GM12874 (cell line): ENCODE data around the gene DHX57.

Experiments
- TF ChIP-seq, protein P1 (sequence below): IDR thresholded peaks from 2 replicates; pipeline ENCODE4 v1.5.1; 2011; ENCODE audit warnings: low read depth, mild to moderate bottlenecking, control low read depth, low read length, moderate library complexity; ENCODE audit not compliant: insufficient read depth

DHX57 gene

DNA sequence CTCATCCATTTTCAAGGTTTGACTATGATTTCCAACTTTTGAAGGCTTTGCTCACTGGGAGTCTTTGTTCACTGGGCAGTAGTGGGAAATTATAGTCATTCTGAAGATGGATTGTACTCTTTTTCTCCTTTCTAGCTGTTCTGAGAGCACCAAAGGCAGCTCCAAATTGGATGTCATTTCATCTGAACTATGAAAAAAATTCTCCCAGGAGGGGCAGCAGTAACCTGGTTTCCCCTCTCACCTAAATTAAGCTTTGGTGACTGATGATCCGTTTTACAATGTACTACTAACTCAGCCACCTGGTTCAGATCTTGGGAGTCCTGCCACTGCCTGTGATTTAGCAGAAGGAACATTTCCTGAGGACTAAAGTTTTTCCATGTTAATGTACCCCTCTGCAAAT is 31.5 kb upstream of the DHX57 start:
- TF ChIP-seq, protein P1, sequence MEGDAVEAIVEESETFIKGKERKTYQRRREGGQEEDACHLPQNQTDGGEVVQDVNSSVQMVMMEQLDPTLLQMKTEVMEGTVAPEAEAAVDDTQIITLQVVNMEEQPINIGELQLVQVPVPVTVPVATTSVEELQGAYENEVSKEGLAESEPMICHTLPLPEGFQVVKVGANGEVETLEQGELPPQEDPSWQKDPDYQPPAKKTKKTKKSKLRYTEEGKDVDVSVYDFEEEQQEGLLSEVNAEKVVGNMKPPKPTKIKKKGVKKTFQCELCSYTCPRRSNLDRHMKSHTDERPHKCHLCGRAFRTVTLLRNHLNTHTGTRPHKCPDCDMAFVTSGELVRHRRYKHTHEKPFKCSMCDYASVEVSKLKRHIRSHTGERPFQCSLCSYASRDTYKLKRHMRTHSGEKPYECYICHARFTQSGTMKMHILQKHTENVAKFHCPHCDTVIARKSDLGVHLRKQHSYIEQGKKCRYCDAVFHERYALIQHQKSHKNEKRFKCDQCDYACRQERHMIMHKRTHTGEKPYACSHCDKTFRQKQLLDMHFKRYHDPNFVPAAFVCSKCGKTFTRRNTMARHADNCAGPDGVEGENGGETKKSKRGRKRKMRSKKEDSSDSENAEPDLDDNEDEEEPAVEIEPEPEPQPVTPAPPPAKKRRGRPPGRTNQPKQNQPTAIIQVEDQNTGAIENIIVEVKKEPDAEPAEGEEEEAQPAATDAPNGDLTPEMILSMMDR: no peak

DNA sequence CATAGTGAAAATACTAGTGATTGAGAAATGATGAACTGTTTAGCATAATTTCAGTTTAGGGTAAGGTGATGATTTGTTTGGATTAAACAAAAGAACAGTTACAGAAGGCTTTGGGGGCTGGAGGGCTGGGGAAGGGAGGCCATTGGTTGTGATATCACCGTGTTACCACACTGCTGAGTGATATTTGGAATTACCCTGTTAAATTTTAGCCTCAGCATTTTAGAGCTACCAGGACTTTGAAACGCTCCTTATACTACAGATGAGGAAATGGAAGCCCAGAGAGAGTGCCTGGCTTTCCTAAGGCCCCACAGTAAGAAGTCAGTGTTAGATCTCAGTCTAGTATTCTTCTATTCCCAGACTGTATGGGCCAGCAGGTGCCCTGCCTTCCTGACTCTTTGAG is 29.5 kb upstream of the DHX57 start:
- TF ChIP-seq, protein P1: no peak

DNA sequence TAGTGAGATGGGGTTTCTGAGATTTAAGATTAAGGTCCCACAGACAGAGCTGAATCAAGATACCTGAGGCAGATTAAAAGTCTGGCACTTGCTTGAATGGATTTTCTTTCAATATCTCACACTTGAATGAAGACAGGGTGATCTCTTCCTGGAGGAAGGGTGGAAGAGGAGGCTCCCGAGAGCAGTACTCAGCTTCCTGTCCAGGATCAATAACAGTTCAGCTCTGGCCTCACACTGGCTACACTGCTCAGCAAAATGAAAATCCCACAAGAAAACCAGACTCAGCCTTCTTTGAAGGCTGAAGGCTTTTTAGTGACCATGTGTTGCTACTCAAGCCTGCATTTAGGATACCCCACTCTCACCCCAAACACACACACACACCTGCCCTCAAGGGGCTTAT is 25.0 kb upstream of the DHX57 start:
- TF ChIP-seq, protein P1: no peak

DNA sequence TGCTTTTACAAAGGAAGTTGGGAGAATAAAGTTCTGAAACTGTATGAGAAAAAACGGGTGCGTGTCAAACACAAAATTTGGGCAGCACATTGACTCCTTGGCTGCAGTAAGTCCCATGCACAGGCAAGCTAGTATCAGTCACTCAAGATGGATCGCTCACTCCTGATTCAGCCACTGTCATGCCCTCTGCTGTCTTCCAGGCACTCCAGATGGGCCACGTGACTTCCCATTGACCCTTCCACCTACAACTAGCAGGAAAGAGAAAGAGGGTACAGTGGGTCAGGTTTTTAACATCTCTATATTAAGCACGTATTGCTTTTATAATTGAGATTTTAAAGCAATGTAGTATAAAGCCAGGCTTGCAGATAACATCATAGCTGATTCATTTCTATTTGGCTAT is 22.5 kb upstream of the DHX57 start:
- TF ChIP-seq, protein P1: no peak

DNA sequence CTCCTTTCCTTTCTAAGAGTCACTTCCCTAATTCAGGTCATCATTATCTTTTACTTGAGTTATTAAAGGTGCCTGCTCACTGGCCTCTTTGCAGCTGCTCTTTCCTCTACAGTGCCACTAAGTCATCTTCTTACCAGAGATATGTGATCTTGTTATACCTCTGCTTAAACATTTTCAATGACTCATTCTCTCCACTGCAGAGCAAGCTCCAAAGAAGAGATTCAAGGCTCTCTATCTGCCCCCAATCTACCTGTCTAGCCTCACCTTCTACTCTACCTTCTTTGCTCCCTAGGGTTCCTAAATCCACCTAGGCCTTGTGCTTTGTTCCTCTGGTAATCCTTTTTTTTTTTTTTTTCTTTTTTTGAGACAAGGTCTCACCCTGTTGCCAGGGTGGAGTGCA is 17.1 kb upstream of the DHX57 start:
- TF ChIP-seq, protein P1: no peak

DNA sequence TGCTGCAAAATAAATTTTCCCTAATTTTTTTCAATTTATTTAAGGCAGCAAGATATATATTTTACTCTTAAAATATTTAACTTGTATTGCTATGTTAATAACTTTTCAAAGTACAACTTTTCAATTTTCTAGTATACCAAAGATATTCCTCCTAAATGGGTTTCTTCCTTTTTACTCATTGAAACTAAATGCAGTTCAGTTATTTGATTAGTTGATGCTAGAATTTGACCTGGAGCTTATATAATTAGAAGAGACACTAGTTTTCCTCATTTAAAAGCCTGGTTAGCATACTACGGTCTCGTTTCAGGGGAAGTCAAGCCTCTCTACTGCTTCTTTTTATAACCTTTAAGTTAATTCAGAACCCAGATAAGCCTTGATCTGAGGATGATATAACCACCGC is 13.8 kb upstream of the DHX57 start, which contains the start of gene ARHGEF33:
Gene ARHGEF33, plus strand, starts transcription at position 301 of the 400 bp plus-strand sequence. CDS start 29,573 bp downstream, outside the sequence.
- TF ChIP-seq, protein P1: no peak

DNA sequence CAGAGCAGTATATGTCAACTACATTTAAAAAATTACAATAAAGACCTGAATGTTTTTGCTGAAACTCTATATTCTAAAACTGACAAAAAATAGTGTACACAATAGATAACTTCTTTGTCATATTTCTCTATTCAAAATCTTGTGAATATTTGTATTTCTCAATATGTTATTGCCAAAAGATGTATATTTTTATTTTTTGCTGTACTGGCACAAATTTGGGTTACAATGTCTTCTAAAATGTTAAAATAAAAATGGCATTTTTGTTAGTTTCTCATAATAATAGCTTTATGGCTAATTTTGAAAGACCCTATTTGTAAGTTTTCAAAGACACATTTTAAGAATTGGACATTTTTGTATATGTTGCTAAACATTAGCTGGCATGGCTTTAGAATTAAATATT is 13.3 kb upstream of the DHX57 start:
- TF ChIP-seq, protein P1: no peak
